ENCODE results near the gene TRA2A. TPM values are rescaled to one million over a fixed set of nuclear protein-coding genes. Genes with fewer than 3 reads are reported as not detected.

The TRA2A gene
- total and polyA plus RNA-seq, 2 donors from 2014 or later, result 46.4 to 67.1 TPM

DNA sequence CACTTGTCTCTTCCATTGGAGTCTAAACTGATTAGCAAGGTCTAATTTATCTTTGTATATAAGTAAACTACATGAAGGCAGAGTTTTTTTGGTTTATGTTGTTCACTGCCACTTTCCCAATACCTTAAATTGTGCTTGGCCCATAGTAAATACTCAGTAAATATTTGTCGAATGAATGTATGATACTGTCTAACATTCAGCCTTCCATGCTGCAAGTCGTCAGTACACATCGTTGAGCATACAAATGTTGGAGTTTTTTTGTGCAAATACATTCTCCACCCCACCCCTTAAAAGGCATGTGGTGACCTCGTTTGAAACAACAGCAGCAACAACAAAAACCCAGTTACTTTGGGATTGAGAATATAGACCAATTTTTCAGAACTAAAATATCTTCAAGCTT, 44.1 kb downstream of the TRA2A start:
- Histone ChIP-seq H3K27ac (ENCODE audit: low read depth in 2 of 2, low read length in 2 of 2) (no peak overlapping the region), H3K4me3 (ENCODE audit: low read length in 3 of 3) (no peak overlapping the region), H3K9me3 (ENCODE audit: control insufficient read depth in 2 of 3, insufficient read depth in 1 of 3, low read length in 3 of 3) (no peaks in the 10 kb centered on the region), H3K9ac (ENCODE audit: low read length in 3 of 3) (no peak overlapping the region), H3K27me3 (ENCODE audit: control insufficient read depth, insufficient read depth, low read length) (no peaks in the 10 kb centered on the region), H3K4me1 (ENCODE audit: control insufficient read depth in 2 of 3, insufficient read depth in 2 of 3, low read depth in 1 of 3, low read length in 3 of 3) (peaks cover 0 to 2% (median 0%) of the 10 kb centered on the region in 3 donors), H3K36me3 (ENCODE audit: control insufficient read depth in 2 of 3, insufficient read depth in 3 of 3, low read length in 3 of 3) (no peaks in the 10 kb centered on the region)
- no peak for FAIRE-seq
- intact Hi-C loops (cut with DNase I), result no loop called here
- no peak for DNase-seq
- no peak for TF ChIP-seq CTCF (IDR thresholded peaks at IDR 0.05; ENCODE audit: borderline replicate concordance, extremely low read depth, insufficient read depth)

DNA sequence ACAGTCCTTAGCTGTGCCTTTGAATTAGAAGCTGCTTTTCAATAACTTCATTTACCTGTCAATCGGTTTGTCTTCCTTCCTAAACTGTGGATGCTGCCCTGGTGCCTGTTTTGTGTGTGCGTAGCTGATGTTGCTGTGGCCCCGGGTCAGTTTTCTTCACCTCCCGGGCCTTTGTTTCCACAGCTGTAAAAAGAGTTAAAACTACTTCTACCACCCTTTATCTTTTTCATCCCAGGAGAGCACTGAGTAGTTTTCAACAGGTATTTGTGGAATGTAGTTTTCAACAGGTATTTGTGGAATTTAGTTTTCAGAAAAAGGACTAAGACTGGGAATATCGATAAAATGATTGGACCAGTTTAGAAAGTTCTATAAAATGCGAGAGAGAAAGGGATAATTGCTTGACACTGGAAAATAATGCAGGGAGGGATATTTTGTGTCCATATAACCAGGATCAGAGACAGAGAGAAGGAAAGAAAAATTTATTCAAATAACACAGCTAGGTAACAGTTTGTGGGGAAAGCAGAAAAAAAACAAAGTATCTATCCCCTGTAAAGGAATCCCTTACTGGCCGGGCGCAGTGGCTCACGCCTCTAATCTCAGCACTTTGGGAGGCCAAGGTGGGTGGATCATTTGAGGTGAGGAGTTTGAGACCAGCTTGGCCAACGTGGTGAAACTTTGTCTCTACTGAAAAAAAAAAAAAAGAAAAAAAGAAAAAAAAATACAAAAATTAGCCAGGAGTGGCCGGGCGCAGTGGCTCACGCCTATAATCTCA, 45.6 kb downstream of the TRA2A start:
- H3K27me3 ChIP-seq (ENCODE audit: control insufficient read depth, insufficient read depth, low read length), result no peaks in the 10 kb centered on the region
- H3K4me1 ChIP-seq (ENCODE audit: control insufficient read depth in 2 of 3, insufficient read depth in 2 of 3, low read depth in 1 of 3, low read length in 3 of 3), result no peaks in the 10 kb centered on the region
- no peak overlapping the region for H3K4me3 ChIP-seq (ENCODE audit: low read length in 3 of 3)
- no peak overlapping the region for H3K9ac ChIP-seq (ENCODE audit: low read length in 3 of 3)
- FAIRE-seq, result no peak
- TF ChIP-seq CTCF (IDR thresholded peaks at IDR 0.05; ENCODE audit: borderline replicate concordance, extremely low read depth, insufficient read depth), result no peak
- no peak overlapping the region for H3K27ac ChIP-seq (ENCODE audit: low read depth in 2 of 2, low read length in 2 of 2)
- intact Hi-C loops (cut with DNase I), result no loop called here
- no peak for DNase-seq
- H3K36me3 ChIP-seq (ENCODE audit: control insufficient read depth in 2 of 3, insufficient read depth in 3 of 3, low read length in 3 of 3), result no peaks in the 10 kb centered on the region
- no peaks in the 10 kb centered on the region for H3K9me3 ChIP-seq (ENCODE audit: control insufficient read depth in 2 of 3, insufficient read depth in 1 of 3, low read length in 3 of 3)

DNA sequence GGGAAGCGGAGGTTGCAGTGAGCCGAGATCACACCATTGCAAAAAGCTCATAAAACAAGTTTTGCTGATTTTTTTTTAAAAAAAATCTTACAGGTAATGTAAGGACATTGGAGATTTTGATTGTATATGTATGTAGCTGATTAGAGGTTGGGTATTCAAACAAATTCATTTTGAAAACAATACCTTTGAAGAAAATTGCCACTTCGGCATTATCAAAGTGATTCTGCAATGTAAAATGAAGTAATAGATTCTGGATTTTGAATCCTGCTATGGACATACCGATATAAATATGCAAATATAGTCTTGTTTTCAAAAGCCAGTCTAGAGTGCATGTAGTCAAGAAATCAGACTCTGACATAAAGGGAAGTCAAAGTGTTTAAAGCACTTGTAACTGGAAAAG, 49.1 kb downstream of the TRA2A start:
- Histone ChIP-seq H3K9me3 (ENCODE audit: control insufficient read depth in 2 of 3, insufficient read depth in 1 of 3, low read length in 3 of 3) (no peaks in the 10 kb centered on the region), H3K4me1 (ENCODE audit: control insufficient read depth in 2 of 3, insufficient read depth in 2 of 3, low read depth in 1 of 3, low read length in 3 of 3) (no peaks in the 10 kb centered on the region), H3K4me3 (ENCODE audit: low read length in 3 of 3) (no peak overlapping the region), H3K9ac (ENCODE audit: low read length in 3 of 3) (no peak overlapping the region), H3K36me3 (ENCODE audit: control insufficient read depth in 2 of 3, insufficient read depth in 3 of 3, low read length in 3 of 3) (no peaks in the 10 kb centered on the region), H3K27me3 (ENCODE audit: control insufficient read depth, insufficient read depth, low read length) (peaks cover 5% of the 10 kb centered on the region), H3K27ac (ENCODE audit: low read depth in 2 of 2, low read length in 2 of 2) (no peak overlapping the region)
- FAIRE-seq (no peak), DNase-seq (no peak)
- TF ChIP-seq CTCF (IDR thresholded peaks at IDR 0.05; ENCODE audit: borderline replicate concordance, extremely low read depth, insufficient read depth), result no peak
- intact Hi-C loops (cut with DNase I), result no loop called here

All from kidney (tissue), 14 donors.